Activated CD8-positive, alpha-beta memory T cell treated with anti-CD3 and anti-CD28 coated beads, Interleukin-2, amount 50 U/mL, for 24 hours (primary cell): ENCODE measurements around the gene TMED5.
"Not testable (repeated sequence)": the region's sequence is repeated elsewhere in the genome, so short reads cannot be mapped to it uniquely, and the experiment has no call there.

Experiments
- DNase-seq: peaks from one replicate; pipeline ENCODE4 v3.0.0-alpha.2; 2020; ENCODE audit errors: extremely low read depth

Gene TMED5

GRCh38 chr1:93179886-93180722 is at the start of gene TMED5:
TMED5 (minus strand) TSS chr1:93180413; CDS start chr1:93180242, 171 bp downstream.
- peak; percentile 91 for DNase-seq

DNA sequence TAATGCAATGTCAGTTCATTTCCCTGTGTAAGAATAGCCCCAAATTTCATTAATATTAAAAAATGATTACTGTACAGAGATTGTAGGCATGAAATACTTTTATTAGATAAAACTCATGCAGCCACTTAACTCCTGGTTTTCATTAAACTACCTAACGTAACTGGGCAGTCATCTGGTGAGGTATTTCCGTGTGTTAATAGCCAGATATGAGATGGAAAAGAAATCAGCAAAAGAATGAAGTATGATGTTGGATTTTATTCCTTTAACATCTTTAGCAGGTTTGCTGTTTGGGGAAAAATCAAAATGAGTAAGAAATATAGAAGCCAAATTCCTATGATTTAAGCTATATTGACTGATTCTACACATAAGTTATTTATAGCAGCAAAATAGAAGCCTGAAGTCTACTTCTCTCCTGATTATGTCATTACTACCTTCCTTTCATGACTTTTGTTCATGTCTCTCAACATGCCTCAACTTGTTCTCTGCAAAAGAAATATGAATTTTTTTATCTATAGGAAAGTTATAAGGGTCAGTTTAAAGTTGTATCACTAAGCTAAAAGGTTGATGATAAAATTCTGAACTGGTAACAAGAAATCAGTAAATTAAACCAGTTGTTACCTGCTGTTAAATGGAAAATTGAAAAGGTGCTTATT is 42.9 kb upstream of the TMED5 start:
- DNase-seq, result no peak

DNA sequence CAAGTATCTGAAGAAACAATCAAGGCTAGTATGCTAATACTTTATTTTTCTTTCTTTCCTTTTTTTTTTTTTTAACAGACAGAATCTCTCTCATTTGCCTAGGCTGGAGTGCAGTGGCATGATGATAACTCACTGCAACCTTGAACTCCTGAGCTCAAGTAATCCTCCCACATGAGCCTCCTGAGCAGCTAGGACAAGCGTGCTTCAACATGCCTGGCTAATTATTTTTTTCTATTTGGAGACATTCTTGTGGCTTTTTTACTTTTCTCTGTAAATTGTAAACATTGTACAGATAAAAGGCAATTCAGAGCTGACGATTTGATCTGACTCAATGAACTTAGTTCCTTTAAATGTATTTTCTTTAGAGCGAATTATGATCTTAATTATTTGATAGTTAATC is 41.7 kb upstream of the TMED5 start:
- no peak for DNase-seq

DNA sequence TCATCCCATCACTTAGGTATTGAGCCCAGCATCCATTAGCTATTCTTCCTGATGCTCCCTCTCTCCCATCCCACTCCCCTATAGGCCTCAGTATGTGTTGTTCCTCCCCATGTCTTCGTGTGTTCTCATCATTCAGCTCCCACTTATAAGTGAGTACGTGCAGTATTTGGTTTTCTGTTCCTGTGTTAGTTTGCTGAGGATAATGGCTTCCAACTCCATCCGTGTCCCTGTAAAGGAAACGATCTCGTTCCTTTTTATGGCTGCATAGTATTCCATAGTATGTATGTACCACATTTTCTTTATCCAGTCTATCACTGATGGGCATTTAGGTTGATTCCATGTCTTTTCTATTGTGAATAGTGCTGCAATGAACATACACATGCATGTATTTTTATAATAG is 40.5 kb upstream of the TMED5 start:
- DNase-seq, result not testable (repeated sequence)

- no peak for DNase-seq
Measured at GRCh38 chr1:93219443-93219842, 39.2 kb upstream of the TMED5 start.

DNA sequence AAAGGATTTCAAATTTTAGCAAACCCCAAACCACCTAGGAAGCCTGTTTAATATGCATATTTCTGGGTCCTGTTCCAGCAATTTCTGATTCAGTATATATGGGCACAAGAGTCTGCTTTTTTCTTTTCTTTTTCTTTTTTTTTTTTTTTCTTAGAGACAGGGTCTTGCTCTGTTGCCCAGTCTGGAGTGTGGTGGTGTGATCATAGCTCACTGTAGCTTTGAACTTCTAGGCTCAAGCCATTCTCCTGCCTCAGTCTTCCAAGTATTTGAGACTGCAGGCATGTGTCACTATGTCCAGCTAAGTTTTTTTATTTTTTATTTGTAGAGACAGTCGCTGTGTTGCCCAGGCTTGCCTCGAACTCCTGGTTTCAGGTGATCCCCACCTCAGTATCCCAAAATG is 35.1 kb upstream of the TMED5 start:
- no peak for DNase-seq

DNA sequence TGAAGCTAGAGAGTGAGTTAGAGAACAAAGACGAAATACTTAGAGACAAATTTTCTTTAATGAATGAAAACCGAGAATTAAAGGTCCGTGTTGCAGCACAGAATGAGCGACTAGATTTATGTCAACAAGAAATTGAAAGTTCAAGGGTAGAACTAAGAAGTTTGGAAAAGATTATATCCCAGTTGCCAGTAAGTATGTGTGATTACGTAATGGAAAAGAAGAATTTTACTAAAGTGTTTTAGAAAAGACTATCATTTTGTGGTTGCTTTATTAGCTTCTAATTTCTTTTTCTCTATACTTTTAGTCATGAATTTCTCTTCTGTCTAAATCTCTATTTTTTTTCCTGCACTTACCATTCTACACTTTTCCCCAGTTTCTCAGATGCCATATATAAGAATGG is 27.0 kb upstream of the TMED5 start:
- DNase-seq, result no peak

GRCh38 chr1:93206567-93206954 is 26.3 kb upstream of the TMED5 start:
- no peak for DNase-seq

DNA sequence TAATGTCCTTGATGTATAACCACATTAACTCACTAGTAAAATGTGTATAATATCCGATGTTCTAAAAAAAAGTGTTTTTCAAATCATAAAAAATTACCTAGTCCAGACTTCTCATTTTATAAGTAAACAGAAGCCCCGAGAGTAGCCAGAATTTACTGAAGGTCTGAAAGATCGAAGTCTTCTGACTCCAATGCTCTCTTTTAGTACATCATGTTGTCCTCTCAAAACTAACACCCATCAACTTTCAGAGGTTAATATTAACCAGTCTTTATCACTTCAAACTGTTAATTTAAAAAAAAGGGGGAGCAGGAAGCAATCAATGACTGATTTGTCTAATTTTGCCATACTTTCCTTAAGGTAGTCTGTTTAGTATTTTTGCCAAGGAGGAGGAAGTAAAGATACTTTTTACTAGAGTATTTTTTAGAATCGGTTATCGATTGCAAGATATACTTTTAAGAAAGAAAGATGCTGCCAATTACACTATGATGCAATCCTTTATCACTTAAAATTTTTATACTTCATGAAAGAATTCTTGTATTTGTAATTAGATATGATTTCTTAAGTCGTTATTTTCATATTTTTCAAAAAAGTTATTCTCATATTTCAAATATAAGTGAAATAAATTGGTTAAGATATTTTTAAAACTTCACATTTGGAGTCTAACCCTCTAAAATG is 25.8 kb upstream of the TMED5 start:
- no peak for DNase-seq

GRCh38 chr1:93200714-93201113 is 20.5 kb upstream of the TMED5 start:
- no peak for DNase-seq

GRCh38 chr1:93200086-93200620 is 19.9 kb upstream of the TMED5 start:
- DNase-seq, result no peak

DNA sequence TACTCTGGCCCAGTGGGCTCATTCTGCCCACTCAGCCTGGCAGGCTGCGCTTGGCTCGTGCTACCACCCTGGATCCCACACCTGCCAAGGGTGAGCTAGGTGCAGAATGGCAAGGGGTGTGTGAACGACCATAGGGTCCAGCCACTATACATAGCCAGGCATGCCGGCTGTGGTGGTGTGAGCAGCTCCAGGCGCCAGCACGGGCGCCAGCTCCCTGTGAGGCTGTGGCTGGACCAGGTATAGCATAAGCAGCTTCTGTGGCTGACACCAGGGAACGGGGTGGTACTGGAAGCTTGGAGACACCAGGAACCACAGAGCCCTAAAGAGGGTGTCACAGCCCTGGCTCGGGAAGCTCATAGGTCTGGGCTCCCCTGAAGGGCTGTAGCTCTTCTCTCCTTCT is 18.9 kb upstream of the TMED5 start:
- DNase-seq, result no peak

DNA sequence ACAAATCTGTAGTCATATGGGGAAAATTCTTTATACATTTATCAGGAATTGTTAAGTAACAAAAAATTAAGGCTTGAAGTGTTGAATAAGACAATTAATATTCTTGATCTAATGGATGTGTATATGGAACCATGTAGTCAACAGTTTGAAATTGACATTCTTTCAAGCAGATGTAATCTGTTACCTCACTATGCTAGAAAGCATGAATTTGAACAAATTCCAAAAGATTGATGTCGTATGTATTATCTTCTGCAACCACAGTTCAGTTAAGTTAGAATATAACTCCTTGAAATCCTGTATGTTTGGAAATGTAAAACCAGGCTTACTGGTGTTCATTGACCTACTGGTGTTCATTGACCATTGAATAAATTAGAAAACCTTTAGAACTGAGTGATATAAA is 16.4 kb upstream of the TMED5 start:
- DNase-seq, result no peak

- no peak for DNase-seq
Measured at GRCh38 chr1:93194231-93194990, 14.2 kb upstream of the TMED5 start.

GRCh38 chr1:93190432-93190831 is 10.2 kb upstream of the TMED5 start:
- DNase-seq, result no peak

- no peak for DNase-seq
Measured at GRCh38 chr1:93186667-93187066, 6.5 kb upstream of the TMED5 start.

DNA sequence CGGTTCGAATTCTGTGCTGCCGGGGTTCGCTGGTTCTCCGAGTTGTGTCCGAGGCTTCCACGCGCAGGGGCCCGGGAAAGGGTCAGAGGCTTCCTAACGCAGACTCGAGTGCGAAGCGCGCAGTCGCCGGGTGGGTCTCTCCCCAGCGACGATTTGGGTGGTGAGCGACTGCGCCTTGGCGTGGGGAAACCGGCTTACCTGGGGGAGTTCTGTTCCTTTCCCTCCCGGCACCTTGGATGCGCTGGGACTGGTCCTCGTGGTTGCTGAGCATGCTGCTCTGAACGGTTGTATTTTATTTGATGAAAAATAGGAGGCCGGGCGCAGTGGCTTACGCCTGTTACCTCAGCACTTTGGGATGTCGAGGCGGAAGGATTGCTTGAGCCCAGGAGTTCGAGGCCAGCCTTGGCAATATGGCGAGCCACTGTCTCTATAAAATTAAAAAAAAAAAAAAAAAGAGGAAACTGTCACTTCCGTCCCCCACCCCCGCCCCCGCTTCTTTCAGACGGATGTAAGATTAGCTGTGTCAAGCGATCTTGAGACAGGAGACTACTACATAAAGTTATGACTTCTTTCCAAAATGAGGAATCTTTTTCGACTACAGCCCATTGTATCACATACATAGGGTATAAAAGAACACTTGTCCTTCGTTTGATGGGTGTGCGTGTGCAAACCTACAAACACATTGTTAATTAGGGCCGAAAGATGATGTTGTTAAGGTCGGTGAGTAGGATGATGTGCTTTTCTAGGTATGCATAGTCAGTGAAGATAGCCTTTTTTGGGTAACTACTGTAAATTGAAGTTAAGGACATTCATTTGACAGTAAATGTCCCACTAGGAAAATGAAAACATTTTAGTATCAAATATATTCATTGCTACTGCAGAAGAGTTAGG is 755 bp upstream of the TMED5 start, which contains the start of gene CCDC18:
Gene CCDC18, plus strand, starts transcription at position 2 of the 891 bp plus-strand sequence. CDS start 2,638 bp downstream, outside the sequence.
- no peak for DNase-seq

DNA sequence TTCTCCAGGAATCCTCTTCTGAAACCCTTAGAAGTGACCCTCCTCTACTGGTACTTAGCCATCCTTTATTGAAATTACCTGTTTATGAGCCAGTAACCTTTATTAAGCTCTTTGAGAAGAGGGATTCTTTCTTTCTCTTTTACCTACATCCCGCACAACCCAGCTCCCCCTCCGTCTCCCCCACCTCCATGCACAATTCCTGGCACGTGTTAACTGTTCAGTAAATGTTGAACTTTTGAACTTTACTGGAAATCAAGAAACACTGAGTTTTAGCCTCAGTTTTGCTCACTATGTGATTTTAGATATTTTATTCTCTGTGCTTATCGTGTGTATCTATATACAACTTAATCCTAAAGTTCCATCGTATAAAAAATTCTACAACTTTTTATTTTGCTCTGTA is 1.8 kb downstream of the TMED5 start:
- DNase-seq, result no peak

- no peak for DNase-seq
Measured at GRCh38 chr1:93177991-93178390, 2.2 kb downstream of the TMED5 start.

GRCh38 chr1:93174638-93175037 is 5.6 kb downstream of the TMED5 start:
- not testable (repeated sequence) for DNase-seq

GRCh38 chr1:93172778-93173177 is 7.4 kb downstream of the TMED5 start:
- no peak for DNase-seq
